Glutamatergic neuron (in vitro differentiated cells): ENCODE results near the gene CLSTN1. TPM values are rescaled to one million over a fixed set of nuclear protein-coding genes. Genes with fewer than 3 reads are reported as not detected.
"Not testable (repeated sequence)": the region's sequence is repeated elsewhere in the genome, so short reads cannot be mapped to it uniquely, and the experiment has no call there.

Source experiments
- DNase-seq: peaks from one replicate; pipeline ENCODE4 v3.0.0; 2022
- H3K27ac Mint-ChIP-seq: one replicate; pipeline ENCODE4 v1.8.0; 2020; ENCODE audit warnings: mild to moderate bottlenecking, mixed read lengths, inconsistent platforms; ENCODE audit not compliant: unreplicated experiment
- H3K27me3 Mint-ChIP-seq: one replicate; pipeline ENCODE4 v1.8.0; 2020; ENCODE audit warnings: mild to moderate bottlenecking, moderate library complexity, mixed read lengths, inconsistent platforms; ENCODE audit not compliant: unreplicated experiment
- H3K36me3 Mint-ChIP-seq: one replicate; pipeline ENCODE4 v1.8.0; 2020; ENCODE audit warnings: mild to moderate bottlenecking, mixed read lengths, inconsistent platforms; ENCODE audit not compliant: unreplicated experiment
- H3K4me1 Mint-ChIP-seq: one replicate; pipeline ENCODE4 v1.8.0; 2020; ENCODE audit warnings: mild to moderate bottlenecking, low read depth, mixed read lengths, inconsistent platforms; ENCODE audit not compliant: unreplicated experiment
- H3K4me3 Mint-ChIP-seq: one replicate; pipeline ENCODE4 v1.8.0; 2020; ENCODE audit warnings: mild to moderate bottlenecking, mixed read lengths, inconsistent platforms; ENCODE audit not compliant: unreplicated experiment
- H3K9me3 Mint-ChIP-seq: one replicate; pipeline ENCODE4 v1.8.0; 2020; ENCODE audit warnings: mild to moderate bottlenecking, moderate library complexity, mixed read lengths, inconsistent platforms; ENCODE audit not compliant: unreplicated experiment
- total RNA-seq: library from RNA; stranded (reverse); fragmentation: NEBNext Ultra II Directional; extraction: Animal tissue kit (Norgen Biotek cat#: 25700); gene quantifications from one replicate; pipeline ENCODE4 v1.2.1, GENCODE V29; 2021; ENCODE audit not compliant: unreplicated experiment
- TF ChIP-seq, protein P1 (sequence below): fragments of 200-600 bp; sonication (generic); IDR thresholded peaks from one replicate; pipeline ENCODE4 v1.5.0; 2021; ENCODE audit not compliant: partially characterized antibody, unreplicated experiment

Gene CLSTN1
- total RNA-seq, 1 donor from 2014 or later: 139 TPM

DNA sequence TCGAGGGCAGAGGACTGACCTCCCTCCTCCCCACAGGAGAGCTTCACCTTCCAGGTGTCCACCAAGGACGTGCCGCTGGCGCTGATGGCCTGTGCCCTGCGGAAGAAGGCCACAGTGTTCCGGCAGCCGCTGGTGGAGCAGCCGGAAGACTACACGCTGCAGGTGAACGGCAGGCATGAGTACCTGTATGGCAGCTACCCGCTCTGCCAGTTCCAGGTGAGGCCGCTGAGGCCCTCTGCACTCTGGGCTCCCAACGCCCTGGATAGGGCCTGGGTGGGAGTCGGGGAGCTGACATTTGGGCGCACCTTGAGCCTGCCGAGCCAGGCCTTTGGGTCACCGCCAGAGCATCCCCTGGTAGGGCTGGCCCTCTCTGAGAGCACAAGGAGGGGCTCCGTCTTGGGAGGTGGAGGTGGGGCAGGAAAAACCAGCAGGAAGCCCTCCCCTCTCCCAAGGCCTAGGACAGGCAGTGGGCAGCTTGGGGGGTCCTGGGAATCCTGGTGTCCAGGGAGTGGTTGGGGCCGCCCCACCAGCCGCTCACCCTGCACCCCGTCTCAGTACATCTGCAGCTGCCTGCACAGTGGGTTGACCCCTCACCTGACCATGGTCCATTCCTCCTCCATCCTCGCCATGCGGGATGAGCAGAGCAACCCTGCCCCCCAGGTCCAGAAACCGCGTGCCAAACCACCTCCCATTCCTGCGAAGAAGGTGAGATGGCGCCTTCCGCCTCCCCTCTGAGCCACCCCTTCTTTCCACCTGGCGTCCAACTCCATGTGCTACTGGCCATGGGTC lies 107.2 kb downstream of the CLSTN1 start:
- TF ChIP-seq, protein P1, sequence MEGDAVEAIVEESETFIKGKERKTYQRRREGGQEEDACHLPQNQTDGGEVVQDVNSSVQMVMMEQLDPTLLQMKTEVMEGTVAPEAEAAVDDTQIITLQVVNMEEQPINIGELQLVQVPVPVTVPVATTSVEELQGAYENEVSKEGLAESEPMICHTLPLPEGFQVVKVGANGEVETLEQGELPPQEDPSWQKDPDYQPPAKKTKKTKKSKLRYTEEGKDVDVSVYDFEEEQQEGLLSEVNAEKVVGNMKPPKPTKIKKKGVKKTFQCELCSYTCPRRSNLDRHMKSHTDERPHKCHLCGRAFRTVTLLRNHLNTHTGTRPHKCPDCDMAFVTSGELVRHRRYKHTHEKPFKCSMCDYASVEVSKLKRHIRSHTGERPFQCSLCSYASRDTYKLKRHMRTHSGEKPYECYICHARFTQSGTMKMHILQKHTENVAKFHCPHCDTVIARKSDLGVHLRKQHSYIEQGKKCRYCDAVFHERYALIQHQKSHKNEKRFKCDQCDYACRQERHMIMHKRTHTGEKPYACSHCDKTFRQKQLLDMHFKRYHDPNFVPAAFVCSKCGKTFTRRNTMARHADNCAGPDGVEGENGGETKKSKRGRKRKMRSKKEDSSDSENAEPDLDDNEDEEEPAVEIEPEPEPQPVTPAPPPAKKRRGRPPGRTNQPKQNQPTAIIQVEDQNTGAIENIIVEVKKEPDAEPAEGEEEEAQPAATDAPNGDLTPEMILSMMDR: no peak
- Mint-ChIP-seq H3K27me3 (peaks cover 4% of the 10 kb centered on the region), H3K4me3 (no peak overlapping the region), H3K36me3 (no peaks in the 10 kb centered on the region), H3K4me1 (no peaks in the 10 kb centered on the region), H3K9me3 (no peaks in the 10 kb centered on the region), H3K27ac (no peak overlapping the region)
- no peak for DNase-seq

- TF ChIP-seq, protein P1: no peak
- no peaks in the 10 kb centered on the region for H3K9me3 Mint-ChIP-seq
- H3K27ac Mint-ChIP-seq: no peak overlapping the region
- H3K36me3 Mint-ChIP-seq: no peaks in the 10 kb centered on the region
- H3K4me1 Mint-ChIP-seq: no peaks in the 10 kb centered on the region
- DNase-seq: no peak
- H3K27me3 Mint-ChIP-seq: peaks cover 4% of the 10 kb centered on the region
- no peak overlapping the region for H3K4me3 Mint-ChIP-seq
Measured at GRCh38 chr1:9715536-9716226, 108.1 kb downstream of the CLSTN1 start.

GRCh38 chr1:9714257-9714718 lies 109.5 kb downstream of the CLSTN1 start:
- TF ChIP-seq, protein P1: no peak
- Mint-ChIP-seq H3K9me3 (no peaks in the 10 kb centered on the region), H3K27me3 (peaks cover 4% of the 10 kb centered on the region), H3K4me1 (no peaks in the 10 kb centered on the region), H3K27ac (no peak overlapping the region), H3K4me3 (no peak overlapping the region), H3K36me3 (peaks cover 4% of the 10 kb centered on the region)
- DNase-seq: no peak

DNA sequence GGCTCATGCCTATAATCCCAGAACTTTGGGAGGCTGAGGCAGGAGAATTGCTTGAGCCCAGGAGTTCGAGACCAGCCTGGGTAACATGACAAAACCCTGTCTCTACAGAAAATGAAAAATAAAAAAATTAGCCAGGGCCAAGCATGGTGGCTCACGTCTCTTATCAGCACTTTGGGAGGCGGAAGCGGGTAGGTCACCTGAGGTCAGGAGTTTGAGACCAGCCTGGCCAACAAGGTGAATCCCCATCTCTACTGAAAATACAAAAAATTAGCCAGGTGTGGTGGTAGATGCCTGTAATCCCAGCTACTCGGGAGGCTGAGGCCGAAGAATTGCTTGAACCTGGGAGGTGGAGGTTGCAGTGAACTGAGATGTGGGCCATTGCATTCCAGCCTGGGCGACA lies 111.0 kb downstream of the CLSTN1 start:
- not testable (repeated sequence) for DNase-seq, H3K36me3 Mint-ChIP-seq, H3K27me3 Mint-ChIP-seq, H3K27ac Mint-ChIP-seq, H3K9me3 Mint-ChIP-seq, H3K4me3 Mint-ChIP-seq, H3K4me1 Mint-ChIP-seq

DNA sequence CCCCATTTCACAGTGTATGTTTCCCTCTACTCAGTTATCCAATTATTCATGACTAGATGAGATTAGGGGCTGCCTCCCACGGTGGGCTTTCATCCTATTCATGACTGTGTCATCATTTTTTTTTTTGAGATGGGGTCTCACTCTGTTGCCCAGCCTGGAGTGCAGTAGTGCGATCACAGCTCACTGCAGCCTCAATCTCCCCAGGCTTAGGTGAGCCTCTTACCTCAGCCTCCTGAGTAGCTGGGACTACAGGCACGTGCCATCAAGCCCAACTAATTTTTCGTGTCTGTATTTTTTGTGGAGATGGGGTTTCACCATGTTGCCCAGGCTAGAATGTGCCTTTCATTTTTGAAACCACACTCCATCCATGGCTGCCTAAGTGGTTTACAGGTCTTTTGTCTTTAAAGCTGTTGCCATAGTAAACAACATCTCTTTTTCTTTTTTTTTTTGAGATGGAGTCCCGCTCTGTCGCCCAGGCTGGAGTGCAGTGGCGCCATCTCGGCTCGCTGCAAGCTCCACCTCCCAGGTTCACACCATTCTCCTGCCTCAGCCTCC lies 112.2 kb downstream of the CLSTN1 start:
- no peak for DNase-seq
- H3K27ac Mint-ChIP-seq: no peak overlapping the region
- TF ChIP-seq, protein P1: no peak
- no peaks in the 10 kb centered on the region for H3K4me1 Mint-ChIP-seq
- no peak overlapping the region for H3K4me3 Mint-ChIP-seq
- H3K27me3 Mint-ChIP-seq: no peaks in the 10 kb centered on the region
- no peaks in the 10 kb centered on the region for H3K9me3 Mint-ChIP-seq
- H3K36me3 Mint-ChIP-seq: peaks cover 4% of the 10 kb centered on the region
